Endothelial cell of umbilical vein (primary cell): ENCODE measurements around the gene NSMCE3. TPM values are rescaled to one million over a fixed set of nuclear protein-coding genes. Genes with fewer than 3 reads are reported as not detected.

Source experiments
- BruUV-seq: library from RNA; stranded (reverse); fragments of 400-500 nt; replicated peaks from 2 replicates; lab custom pipeline; 2021; lab: Mats Ljungman, UMichigan
- CTCF ChIA-PET: fragments of 300-600, 350-600 bp; sonication (Branson Sonifier 250); formaldehyde crosslinking; loops from one replicate; lab custom pipeline; 2021; ENCODE audit warnings: antibody characterized with exemption, inconsistent platforms; lab: Charles Lee
- POLR2A ChIA-PET: fragments of 300-600, 350-600 bp; sonication (Branson Sonifier 250); formaldehyde crosslinking; loops from one replicate; lab custom pipeline; 2021; ENCODE audit warnings: antibody characterized with exemption, inconsistent platforms; lab: Charles Lee
- DNase-seq: peaks from one replicate; pipeline ENCODE4 v3.0.0-alpha.2; 2011; ENCODE audit warnings: low read depth, low spot score
- FAIRE-seq: peaks from 2 replicates; lab custom pipeline; 2011; peaks lifted over from hg19 to GRCh38; lab: Jason Lieb, UNC
- H2AFZ ChIP-seq: 2 replicates; pipeline ENCODE4 v1.6.0; 2012; ENCODE audit warnings: low read depth, low read length, control low read depth, inconsistent platforms
- H3K27ac ChIP-seq: 2 replicates; pipeline ENCODE4 v1.5.1; 2011; ENCODE audit warnings: low read depth, mild to moderate bottlenecking, control low read depth, low read length, moderate library complexity; ENCODE audit not compliant: insufficient read depth
- H3K27me3 ChIP-seq, 2 experiments: 2 replicates each; pipeline versions ENCODE4 v1.6.0 to v1.6.1; 2011; ENCODE audit warnings: low read length in 2 of 2, mixed read lengths in 1 of 2; ENCODE audit not compliant: control insufficient read depth in 2 of 2, insufficient read depth in 2 of 2
- H3K36me3 ChIP-seq, 2 experiments: 2 replicates in 1 of 2; 3 replicates in 1 of 2; pipeline ENCODE4 v1.5.1; 2011; ENCODE audit warnings: low read length in 2 of 2, mild to moderate bottlenecking in 1 of 2, moderate library complexity in 1 of 2; ENCODE audit not compliant: control insufficient read depth in 2 of 2, insufficient read depth in 2 of 2; ENCODE audit errors: extremely low read depth in 1 of 2
- H3K4me1 ChIP-seq: 3 replicates; pipeline ENCODE4 v1.5.1; 2011; ENCODE audit warnings: mild to moderate bottlenecking, low read length; ENCODE audit not compliant: control insufficient read depth, insufficient read depth; ENCODE audit errors: extremely low read depth
- H3K4me2 ChIP-seq: 2 replicates; pipeline ENCODE4 v1.6.1; 2011; ENCODE audit warnings: low read length, control low read depth, mixed read lengths; ENCODE audit not compliant: insufficient read depth
- H3K4me3 ChIP-seq, 3 experiments: fragments of 200-600 bp in 1 of 3; sonication (generic), shearing (Covaris generic) in 1 of 3; replicated peaks in 1 of 3; 2 replicates each; pipeline ENCODE4 v1.5.1; 2011 to 2016; ENCODE audit warnings: control low read depth in 3 of 3, low read length in 3 of 3, mild to moderate bottlenecking in 2 of 3, inconsistent platforms in 1 of 3, low read depth in 1 of 3, moderate library complexity in 1 of 3; ENCODE audit not compliant: insufficient read depth in 1 of 3
- H3K79me2 ChIP-seq: 2 replicates; pipeline ENCODE4 v1.6.0; 2012; ENCODE audit warnings: low read length, inconsistent platforms; ENCODE audit not compliant: control insufficient read depth, insufficient read depth
- H3K9ac ChIP-seq: replicated peaks from 2 replicates; pipeline ENCODE3; 2011; ENCODE audit warnings: low read length, control low read depth; ENCODE audit not compliant: insufficient read depth; ENCODE audit errors: extremely low read depth
- H3K9me1 ChIP-seq: replicated peaks from 3 replicates; pipeline ENCODE4 v1.6.0; 2011; ENCODE audit warnings: mild to moderate bottlenecking, low read length; ENCODE audit not compliant: control insufficient read depth, insufficient read depth; ENCODE audit errors: extremely low read depth
- H3K9me3 ChIP-seq: replicated peaks from 2 replicates; pipeline ENCODE4 v1.5.1; 2012; ENCODE audit warnings: low read length, inconsistent platforms; ENCODE audit not compliant: control insufficient read depth, insufficient read depth
- H4K20me1 ChIP-seq: replicated peaks from 2 replicates; pipeline ENCODE3; 2011; ENCODE audit warnings: mild to moderate bottlenecking, low read length; ENCODE audit not compliant: control insufficient read depth, insufficient read depth; ENCODE audit errors: extremely low read depth
- CTCF ChIP-seq, 2 donors: IDR thresholded peaks; 1 replicate in 1 of 2; 2 replicates in 1 of 2; pipeline ENCODE4 v1.5.1; 2011; ENCODE audit warnings: low read length in 2 of 2, mild to moderate bottlenecking in 2 of 2, moderate library complexity in 2 of 2, control low read depth in 1 of 2, inconsistent platforms in 1 of 2, low read depth in 1 of 2; ENCODE audit not compliant: insufficient read depth in 1 of 2; ENCODE audit errors: extremely low read depth in 1 of 2
- EZH2 ChIP-seq: IDR thresholded peaks from 2 replicates; pipeline ENCODE4 v1.6.1; 2012; ENCODE audit warnings: borderline replicate concordance, low read depth, mild to moderate bottlenecking, moderate library complexity, low read length, inconsistent platforms; ENCODE audit not compliant: severe bottlenecking
- FOS ChIP-seq: IDR thresholded peaks from 2 replicates; pipeline ENCODE4 v1.6.1; 2011; ENCODE audit warnings: mild to moderate bottlenecking, low read length, moderate library complexity, borderline replicate concordance; ENCODE audit not compliant: insufficient read depth
- GATA2 ChIP-seq: IDR thresholded peaks from 2 replicates; pipeline ENCODE4 v1.7.0; 2011; ENCODE audit warnings: low read depth, mild to moderate bottlenecking, moderate library complexity, mixed read lengths, low read length; ENCODE audit not compliant: insufficient read length, insufficient read depth
- JUN ChIP-seq: IDR thresholded peaks from 2 replicates; pipeline ENCODE4 v1.6.1; 2011; ENCODE audit warnings: borderline replicate concordance, low read depth; ENCODE audit not compliant: insufficient read length, insufficient read depth
- MAX ChIP-seq: IDR thresholded peaks from 2 replicates; pipeline ENCODE4 v1.6.1; 2011; ENCODE audit not compliant: insufficient read depth, insufficient read length
- MYC ChIP-seq: IDR thresholded peaks from one replicate; pipeline ENCODE4 v1.6.1; 2011; ENCODE audit warnings: mild to moderate bottlenecking, low read depth, low read length
- POLR2A ChIP-seq: IDR thresholded peaks from 2 replicates; pipeline ENCODE4 v1.6.1; 2012; ENCODE audit warnings: low read depth, mild to moderate bottlenecking, control low read depth, low read length
- POLR2AphosphoS5 ChIP-seq: IDR thresholded peaks from 2 replicates; pipeline ENCODE4 v1.6.1; 2012; ENCODE audit warnings: low read depth, mild to moderate bottlenecking, control low read depth, low read length, moderate library complexity; ENCODE audit not compliant: insufficient read depth
- dilution Hi-C: fragments of 300-500 bp; cut with MboI; formaldehyde crosslinking; loops from one replicate; pipeline ENCODE4 v1.15.0; 2019; ENCODE audit warnings: low sequenced_read_pairs; ENCODE audit not compliant: extremely low pct_ligation_motif_present
- intact Hi-C: fragments of 100-400 bp; cut with micrococcal nuclease; formaldehyde crosslinking; loops from one replicate; pipeline ENCODE4 v1.10.0; 2022
- polyA plus RNA-seq, 4 experiments: library from polyadenylated mRNA; depleted of rRNA in 3 of 4; stranded (reverse) in 3 of 4; unstranded in 1 of 4; fragments of >200 nt; gene quantifications; 2 replicates each; pipeline versions ENCODE4 v1.2.1 to v1.2.3, GENCODE V29; 2011 to 2012; ENCODE audit warnings: missing spikeins in 1 of 4
- total RNA-seq: library from RNA; stranded (reverse); gene quantifications from 2 replicates; pipeline ENCODE4 v1.2.3, GENCODE V29; 2021

The NSMCE3 gene
- total and polyA plus RNA-seq, 2 donors (not counting 3 experiments of a cell fraction or from before 2014, with no cell fraction given): 4.5 to 5.8 TPM

GRCh38 chr15:29260896-29261295 is 8.7 kb downstream of the NSMCE3 start:
- H3K79me2 ChIP-seq: no peaks in the 10 kb centered on the region
- H3K4me2 ChIP-seq: no peak overlapping the region
- no peaks in the 10 kb centered on the region for H3K9me1 ChIP-seq
- no peaks in the 10 kb centered on the region for H3K4me1 ChIP-seq
- no peak overlapping the region for H3K9ac ChIP-seq
- POLR2A ChIA-PET: no interaction called here
- intact Hi-C loops (no loop called here), dilution Hi-C loops (no loop called here)
- H2AFZ ChIP-seq: no peak overlapping the region
- TF ChIP-seq MAX (no peak), GATA2 (no peak), MYC (no peak), EZH2 (no peak), POLR2AphosphoS5 (no peak), CTCF (IDR thresholded peaks at IDR 0.05; ENCODE audit: extremely low read depth in 1 of 2, insufficient read depth in 1 of 2, low read depth in 1 of 2, low read length in 2 of 2) (no peak), FOS (no peak), POLR2A (no peak), JUN (no peak)
- no peaks in the 10 kb centered on the region for H3K9me3 ChIP-seq
- no peak overlapping the region for H3K27ac ChIP-seq
- no peaks in the 10 kb centered on the region for H4K20me1 ChIP-seq
- H3K36me3 ChIP-seq: no peaks in the 10 kb centered on the region
- FAIRE-seq (no peak), DNase-seq (no peak)
- BruUV-seq: no TSS peak
- H3K4me3 ChIP-seq: no peak overlapping the region
- H3K27me3 ChIP-seq: no peaks in the 10 kb centered on the region
- CTCF ChIA-PET: no interaction called here
